ENCODE data around the gene TXNDC5.
"Not testable (repeated sequence)": the region's sequence is repeated elsewhere in the genome, so short reads cannot be mapped to it uniquely, and the experiment has no call there.

TXNDC5 gene

DNA sequence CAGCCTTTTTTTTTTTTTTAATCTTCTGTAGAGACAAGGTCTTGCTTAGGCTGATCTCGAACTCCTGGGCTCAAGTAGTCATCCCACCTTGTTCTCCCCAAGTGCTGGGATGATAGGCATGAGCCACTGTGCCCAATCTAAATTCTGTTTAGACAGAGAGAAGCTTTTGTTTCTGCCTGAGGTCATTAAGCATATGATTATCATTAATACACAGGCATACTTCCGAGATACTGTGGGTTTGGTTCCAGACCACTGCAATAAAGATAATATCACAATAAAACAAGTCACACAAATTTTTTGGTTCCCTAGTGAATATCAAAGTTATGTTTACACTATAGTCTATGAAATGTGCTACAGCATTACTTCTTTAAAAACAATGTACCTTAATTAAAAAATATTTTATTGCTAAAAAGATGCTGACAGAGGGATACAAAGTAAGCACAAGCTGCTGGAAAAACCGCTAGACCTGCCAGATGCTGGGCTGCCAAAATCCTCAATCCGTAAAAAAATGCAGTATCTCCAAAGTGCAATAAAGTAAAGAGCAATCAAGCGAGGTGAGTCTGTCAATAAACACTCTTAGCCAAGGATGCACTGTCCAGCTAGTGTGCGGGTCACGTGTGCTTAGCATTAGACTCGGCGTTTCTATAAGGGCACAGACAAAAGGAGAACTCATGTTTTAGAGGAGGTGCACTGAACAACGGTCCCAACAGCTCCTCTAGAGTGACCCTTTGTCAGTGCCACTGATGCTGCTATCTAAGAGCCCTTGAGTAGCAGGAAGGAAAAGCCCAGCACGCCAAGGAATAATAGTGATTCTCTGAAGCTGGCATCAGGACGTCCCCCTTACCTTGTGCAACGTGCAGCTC, 16.1 kb downstream of the TXNDC5 start:
- no peak for DNase-seq

DNA sequence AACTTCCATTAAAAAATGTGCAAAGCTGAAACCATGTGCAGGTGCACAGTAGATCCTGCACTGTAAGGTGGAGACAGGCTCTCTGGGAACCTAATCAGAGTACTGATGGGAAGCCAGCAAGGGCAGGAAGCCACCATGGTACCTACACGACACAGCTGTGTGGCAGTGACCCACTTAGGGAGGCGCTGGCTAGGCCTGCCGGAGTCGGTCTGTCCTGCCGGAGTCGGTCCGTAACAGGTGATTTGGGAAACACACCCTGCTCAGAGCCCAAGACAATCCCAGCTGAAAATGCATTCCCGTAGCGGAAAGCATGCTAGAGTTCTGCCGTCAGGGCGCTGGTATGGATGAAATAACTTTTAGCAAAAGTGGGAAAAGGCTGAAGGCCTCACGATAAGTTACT, 17.2 kb downstream of the TXNDC5 start:
- no peak for DNase-seq

DNA sequence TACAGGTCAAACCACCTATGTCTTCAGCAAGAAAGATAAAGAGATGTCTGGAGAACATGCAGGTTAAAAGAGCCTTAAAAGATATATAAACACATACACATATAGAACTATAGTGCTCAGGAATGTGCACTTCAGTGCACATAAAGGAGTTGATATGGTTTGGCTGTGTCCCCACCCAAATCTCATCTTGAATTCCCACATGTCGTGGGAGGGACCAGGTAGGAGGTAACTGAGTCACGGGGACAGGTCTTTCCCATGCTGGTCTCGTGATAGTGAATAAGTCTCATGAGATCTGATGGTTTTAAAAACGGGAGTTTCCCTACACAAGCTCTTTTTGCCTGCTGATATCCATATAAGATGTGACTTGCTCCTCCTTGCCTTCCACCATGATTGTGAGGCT, 18.2 kb downstream of the TXNDC5 start:
- not testable (repeated sequence) for DNase-seq

DNA sequence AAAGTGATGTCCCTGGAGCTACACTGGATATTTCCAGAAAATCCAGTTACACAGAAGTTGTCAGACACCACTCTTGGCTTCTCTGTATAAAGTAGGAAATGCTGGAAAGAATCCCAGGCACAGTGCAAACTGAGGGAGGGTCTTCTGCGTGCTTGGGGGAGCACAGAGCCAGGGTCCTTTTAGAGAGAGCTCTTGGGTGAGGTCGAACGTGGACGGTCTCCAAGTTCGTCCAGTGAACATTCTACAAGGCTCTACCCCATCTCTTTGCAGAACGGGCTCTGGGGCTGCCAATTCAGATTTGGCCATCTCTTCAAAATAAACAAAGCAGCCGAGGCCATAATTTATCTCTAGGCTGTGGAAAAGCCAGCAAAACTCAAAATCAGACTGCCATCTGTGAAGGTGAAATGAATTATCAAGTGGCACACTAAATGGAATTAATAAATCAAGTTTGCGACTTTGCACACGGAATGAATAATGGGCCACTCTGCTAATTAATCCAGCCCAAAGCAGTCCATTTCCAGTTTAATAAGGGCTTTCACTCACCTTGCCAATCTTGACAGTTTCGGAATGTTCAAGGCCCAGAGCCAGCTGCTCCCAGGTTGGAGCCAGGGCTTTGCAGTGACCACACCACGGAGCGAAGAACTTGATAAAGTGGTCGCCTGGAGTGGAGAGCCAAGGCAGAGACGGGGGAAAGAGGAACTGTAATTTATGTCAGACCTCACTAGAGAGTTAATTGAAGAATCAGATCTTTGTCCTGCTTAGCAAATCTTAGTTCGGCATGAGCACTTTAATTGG, 19.3 kb downstream of the TXNDC5 start:
- DNase-seq = no peak

DNA sequence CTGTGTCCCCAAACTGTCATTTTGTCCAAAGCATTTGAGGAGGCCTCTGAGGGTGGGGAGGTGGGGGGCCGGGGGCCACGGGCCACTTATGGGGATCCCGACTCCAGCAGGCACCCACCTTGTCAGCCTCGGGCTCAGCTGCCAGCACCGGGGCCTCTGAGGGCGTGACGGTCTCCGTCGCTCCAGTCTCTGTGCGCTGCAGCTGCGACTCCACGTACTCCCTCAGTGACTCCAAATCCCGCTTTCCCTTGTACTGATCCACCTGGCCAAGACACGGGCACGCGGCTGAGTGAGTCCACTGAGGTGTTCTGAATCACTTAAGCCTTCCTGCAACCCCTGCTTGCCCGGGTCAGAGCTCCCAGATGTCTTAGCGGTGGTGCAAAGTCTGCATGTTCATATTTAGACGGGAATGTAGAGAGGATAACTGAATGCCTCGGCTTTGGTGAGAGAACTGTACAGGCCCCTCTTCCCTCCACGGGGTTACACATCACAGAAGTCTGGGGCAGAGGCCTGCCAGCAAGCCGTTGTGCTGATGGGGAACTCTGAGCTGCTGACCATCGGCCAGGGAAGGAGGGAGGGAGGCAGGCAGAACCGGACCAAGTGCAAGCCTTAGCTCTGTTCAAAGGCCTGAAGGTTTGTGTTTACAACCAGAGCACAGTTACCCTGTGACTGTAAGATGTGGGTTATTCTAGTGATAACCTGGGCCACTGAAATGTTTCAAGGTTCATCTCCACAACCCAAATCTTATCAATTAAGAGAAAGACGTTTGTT, 21.8 kb downstream of the TXNDC5 start:
- no peak for DNase-seq

DNA sequence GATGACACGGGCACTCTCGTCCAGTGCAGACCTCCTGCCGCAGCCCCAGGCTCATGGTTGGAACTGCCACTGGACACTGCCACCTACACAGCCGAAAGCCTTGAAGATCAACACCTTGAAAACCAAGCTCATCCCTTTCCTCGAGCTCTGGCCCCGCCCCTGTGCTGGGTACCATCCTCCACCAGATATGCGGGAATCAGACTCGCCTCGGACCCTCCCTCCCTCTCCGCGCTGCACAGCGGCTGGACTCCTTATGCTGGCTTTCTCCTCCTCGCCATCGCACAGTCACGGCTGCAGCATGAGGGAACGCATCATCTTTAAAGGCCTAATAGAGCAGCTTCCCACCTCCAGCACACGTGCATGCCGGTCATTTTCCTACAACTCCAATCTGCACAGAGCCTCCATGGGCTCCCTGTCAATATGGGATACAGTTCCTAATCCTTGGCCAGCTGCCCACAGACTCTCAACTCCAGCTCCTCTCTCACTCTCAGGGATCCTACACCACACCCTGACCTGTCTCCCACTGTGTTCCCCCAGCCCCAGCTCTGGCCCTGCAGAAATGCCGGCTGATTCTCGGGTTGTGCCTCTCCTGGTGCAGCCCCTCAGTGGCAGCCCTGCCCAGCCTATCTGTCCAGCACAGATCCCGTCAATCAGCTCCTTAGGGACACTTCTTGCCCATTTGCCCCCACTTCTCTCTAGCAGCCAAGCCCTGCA, 23.2 kb downstream of the TXNDC5 start:
- DNase-seq = no peak

DNA sequence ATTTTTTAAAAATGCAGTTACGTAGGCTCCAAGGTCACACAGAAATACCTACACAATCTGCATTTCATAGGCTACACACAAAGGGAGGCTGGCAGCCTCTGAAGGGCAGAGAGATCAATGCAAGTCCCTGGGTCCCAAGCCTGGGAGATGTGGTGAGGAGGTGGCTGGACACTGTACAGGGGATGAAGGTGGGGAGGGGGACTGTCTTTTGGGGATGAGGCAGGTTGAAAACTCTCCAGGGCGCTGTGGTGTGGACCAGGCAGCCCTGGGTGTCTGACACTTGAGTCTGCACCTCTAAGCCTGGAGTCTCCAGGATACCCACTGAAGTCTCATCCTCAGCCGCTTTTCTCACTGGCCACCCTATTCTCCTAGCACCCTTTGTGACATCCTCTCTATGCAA, 24.5 kb downstream of the TXNDC5 start:
- DNase-seq = no peak

DNA sequence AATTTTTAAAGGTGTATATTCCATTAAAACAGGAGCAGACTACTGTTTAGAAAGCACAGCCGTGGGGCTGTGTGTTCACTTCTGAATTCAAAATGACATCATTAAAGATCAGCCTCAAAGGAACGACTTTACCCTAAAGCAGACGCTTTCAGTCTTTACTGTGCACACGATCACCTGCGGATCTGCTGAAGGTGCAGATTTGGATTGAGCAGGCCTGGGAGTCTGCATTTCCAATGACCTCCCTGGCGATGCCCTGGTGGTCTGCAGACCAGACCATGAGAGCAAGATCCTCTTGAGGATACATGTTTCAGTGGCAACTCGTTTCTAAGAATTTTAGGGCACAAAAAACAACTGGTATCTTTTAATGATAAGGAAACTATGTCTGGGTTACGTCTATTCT, 27.2 kb downstream of the TXNDC5 start:
- no peak for DNase-seq

DNA sequence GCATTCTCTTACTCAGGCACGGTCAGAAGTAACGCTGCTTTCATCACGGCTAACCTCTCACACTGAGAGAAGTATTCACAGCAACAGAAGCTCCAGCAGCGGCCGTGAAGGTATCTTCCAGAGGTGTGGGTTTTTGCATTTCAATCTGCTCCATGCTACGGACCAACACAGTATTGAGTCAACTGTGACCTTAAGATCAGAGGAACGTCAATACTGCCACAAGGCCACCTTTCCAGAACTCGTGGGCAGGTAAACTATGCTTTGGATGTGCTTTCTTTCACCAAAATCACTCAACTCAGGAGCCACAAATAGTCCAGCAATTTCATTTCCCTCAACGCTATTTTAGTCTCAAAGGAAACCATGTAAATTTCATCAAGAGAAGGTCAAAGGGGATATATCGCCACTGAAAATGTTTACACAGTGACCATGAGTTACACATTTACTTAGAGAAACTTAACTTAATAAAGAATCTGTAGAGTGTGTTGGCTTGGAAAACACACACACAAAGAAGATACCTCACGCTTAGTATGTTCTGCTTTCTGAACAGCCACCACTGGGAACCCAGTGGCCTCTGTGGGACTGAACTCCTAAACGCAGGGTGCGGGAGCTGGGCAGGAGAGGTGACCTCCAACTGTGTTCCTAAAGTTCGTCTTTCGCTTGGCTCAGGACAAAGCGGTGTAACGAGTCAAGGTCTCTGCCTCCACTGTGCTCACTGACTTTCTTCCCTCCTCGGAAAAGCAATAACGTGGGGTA, 27.9 kb downstream of the TXNDC5 start:
- DNase-seq = no peak

DNA sequence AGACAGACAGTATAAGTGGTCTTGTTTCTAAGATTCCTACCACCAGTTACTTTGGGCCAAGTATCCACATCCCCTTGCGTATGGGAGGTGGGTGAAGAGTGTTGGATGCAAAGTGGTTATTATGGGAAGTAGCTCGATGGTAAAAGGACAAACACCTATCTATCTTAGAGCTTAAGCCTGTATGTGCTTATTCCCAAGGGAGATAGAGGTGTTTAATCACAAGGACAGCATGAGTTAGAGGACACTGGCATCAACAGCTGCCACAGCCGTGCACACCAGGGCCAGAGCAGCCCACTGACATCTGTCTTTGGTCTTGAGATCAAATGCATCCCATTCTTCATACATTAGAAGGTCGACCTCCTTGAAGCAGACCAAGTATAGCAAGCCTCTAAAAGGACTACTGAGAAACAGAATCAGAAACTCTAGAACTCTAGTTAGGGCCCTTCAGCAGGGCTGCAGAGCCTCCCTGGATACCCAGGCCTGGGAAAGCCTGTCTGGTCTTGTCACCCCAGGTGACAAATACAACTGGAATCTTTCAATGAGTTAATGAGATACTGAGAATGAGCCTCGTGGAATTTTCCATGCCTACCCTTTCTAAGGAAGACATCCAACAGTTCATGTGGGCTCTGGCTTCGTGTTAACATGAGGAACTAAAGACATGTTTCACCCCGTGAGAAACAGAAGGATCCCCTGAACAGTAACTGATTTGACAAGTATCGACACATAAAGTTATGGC, 28.7 kb downstream of the TXNDC5 start:
- DNase-seq = no peak

DNA sequence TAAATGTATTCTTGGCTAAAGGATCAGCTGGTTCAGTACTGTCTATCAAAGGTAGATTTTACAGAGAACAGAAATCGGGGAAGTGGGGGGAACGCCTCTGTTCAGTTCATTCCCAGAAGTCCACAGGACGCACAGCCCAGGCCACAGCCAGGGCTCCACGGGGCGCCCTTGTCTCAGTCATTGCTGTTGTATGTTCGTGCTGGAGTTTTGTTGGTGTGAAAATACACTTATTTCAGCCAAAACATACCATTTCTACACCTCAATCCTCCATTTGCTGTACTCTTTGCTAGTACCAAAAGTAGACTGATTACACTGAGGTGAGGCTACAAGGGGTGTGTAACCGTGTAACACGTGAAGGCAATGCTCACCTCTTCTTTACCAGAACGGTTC, 29.9 kb downstream of the TXNDC5 start:
- DNase-seq = no peak

DNA sequence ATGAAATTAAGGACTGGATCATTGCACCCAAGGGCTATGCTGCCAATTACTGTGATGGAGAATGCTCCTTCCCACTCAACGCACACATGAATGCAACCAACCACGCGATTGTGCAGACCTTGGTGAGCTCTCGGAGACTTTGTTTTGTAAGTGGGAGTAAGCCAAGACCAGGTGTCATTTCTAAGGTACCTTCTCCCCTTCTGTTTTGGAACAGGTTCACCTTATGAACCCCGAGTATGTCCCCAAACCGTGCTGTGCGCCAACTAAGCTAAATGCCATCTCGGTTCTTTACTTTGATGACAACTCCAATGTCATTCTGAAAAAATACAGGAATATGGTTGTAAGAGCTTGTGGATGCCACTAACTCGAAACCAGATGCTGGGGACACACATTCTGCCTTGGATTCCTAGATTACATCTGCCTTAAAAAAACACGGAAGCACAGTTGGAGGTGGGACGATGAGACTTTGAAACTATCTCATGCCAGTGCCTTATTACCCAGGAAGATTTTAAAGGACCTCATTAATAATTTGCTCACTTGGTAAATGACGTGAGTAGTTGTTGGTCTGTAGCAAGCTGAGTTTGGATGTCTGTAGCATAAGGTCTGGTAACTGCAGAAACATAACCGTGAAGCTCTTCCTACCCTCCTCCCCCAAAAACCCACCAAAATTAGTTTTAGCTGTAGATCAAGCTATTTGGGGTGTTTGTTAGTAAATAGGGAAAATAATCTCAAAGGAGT, 30.4 kb downstream of the TXNDC5 start:
- no peak for DNase-seq

DNA sequence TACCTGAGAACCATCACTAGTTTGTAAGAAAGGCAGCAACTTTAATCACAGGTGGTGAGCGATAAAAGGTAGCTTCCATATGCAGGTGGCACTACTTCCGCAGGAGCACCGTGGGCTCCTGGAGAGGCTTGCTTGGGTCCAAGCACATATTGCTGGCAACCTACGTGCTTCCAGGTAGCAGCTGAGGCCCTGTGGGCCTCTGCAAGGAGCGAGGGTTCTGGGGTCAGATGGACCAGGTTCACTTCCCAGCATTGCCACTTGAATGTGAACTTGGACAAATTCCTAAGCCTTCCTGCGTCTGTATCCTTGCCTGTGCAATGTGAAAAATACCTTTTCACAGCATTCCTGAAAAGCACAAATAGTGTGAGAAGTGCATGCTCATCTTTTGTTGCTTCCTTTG, 31.0 kb downstream of the TXNDC5 start:
- no peak for DNase-seq

DNA sequence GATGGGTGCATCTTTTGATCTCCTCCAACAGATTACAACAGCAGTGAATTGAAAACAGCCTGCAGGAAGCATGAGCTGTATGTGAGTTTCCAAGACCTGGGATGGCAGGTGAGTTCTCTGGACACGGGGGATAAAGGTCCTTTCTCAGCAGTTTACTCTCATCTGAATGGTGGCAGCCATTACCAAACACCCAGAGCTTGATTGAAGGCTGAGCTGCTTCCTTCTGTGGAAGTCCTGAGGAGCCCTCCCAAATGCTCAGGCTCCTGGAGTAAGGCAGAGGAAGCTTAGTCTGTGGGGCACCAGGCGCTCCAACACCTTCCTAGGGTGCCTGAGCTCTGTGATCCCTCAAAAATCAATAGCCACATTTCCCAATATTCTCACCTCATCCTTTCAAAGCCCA, 31.5 kb downstream of the TXNDC5 start:
- DNase-seq = no peak

DNA sequence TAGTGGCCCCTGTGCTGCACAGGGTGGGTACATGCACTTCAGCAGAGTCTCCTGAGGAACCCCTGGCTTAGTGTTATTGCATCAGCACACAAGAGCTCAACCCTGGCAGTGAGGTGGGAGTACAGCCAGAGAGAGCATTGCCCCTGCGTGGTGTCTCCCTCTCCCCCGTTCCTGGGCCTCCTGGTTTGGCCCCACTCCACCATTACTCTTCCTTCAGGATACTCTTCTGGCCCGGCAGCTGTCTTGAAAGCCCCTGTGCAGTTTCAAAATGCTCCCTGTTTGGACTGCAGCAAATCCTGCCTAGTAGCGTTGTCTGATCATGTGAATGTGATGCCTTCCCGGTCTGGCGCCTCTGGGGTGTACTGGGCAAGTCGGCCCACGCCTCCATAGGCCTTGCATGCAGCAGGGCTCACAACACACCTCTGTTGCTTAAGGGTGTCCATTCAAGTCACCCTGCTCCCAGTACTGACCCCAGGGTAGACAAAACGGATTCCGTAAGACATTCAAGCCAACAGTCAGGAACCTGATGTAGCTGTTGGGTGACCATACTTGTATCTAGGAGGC, 32.1 kb downstream of the TXNDC5 start:
- no peak for DNase-seq

DNA sequence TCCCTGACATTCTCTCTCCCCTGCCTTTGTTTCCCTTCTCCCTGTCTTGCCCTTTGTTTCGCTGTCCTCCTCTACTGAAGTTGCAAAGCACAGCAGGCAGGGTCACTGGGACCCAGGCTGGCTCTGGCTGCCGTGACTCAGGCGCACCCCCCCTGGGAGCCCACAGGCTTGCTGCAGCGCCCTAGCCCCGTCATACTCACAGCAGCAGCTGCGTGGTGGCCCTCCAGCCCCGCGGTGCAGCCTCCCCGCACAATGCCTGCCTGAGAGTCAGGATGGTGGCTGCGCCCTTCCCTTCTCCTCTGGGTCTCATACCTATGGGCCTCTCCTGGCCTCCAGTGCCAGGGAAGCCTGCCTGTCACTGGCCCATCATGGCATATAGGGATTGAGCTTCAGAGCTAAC, 41.7 kb downstream of the TXNDC5 start:
- no peak for DNase-seq

DNA sequence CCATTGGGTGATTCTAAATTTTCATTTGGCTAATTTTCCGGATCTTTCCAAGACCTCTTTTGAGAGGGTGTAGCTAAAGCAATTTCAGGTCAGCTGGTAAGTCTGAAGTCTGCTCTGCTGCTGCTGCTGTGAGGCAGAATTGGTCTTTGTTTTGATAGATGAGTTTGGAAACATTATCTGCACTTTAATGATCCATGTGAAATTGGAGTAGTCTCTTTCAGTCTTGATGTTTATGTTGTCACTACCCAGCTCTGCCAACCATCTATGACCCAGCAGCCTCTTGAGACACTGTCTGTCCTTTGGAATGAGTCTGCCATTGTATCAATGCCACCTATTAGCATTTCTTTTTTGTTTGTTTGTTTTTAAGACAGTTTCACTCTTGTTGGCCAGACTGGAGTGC, 44.1 kb downstream of the TXNDC5 start:
- DNase-seq = no peak

DNA sequence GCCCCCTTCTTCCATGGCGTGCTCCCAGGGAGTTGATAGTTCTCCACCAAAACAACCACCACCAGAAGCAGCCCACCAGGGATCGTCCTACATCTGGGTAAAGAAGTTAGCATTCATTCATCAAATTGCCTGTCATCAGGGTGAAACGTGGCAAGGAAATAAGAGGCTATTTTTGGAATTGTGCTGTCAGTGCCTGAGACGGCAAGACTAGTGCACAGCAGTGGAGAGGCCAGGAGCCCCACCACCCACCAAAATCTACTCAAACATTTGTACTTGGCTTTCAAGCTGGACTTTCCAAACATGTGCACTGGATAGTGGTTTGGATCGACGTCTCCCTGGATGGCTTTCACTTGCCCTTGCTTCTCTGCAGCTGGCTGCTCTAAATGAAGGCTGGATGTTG, 44.8 kb downstream of the TXNDC5 start:
- no peak for DNase-seq

DNA sequence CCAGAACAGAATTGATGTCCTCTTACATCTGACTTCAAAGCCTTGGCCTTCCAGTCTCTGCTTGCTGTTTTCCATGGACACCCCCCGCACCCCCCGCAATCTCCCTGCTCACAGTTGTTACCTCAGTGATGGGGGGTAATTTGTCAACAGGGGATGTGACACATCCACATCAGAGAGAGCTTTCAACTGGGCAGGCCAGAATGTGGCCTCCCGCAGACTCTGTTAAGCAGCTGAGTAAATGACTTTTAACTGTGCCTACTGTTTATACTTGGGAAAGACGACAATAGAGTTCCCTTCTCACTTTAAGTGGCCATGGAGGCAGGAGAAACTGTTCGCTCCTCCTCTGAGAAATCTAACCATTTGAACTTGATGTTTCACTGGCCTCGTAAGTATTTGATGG, 51.0 kb downstream of the TXNDC5 start:
- DNase-seq = no peak

DNA sequence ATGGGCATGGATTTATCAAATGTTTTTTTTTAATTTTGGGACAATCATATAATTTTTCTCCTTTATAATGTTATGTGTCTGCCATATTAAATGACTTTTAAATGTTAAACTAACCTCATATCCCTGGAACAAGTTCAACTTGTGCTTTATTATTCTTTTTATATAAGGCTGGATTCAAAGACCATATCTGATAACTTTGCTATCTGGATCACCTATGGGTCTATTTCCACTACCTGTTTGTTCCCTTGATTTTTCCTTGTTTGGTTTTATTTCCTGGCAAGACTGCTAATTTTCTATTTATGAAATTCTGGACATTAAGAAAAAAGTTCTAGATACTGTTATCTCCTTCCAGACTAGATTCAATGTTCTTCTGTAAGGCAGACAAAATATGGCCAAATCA, 58.8 kb downstream of the TXNDC5 start:
- no peak for DNase-seq
